HG02571 (cell line): ENCODE data around the gene CYP1A2.
"Not testable (repeated sequence)": the region's sequence is repeated elsewhere in the genome, so short reads cannot be mapped to it uniquely, and the experiment has no call there.

Experiments used
- ATAC-seq: cut with Tn5 transposase; IDR thresholded peaks from one replicate; pipeline ENCODE4 v1.9.1; 2021; ENCODE audit warnings: mild to moderate bottlenecking, moderate library complexity; ENCODE audit not compliant: unreplicated experiment

Gene CYP1A2, protein sequence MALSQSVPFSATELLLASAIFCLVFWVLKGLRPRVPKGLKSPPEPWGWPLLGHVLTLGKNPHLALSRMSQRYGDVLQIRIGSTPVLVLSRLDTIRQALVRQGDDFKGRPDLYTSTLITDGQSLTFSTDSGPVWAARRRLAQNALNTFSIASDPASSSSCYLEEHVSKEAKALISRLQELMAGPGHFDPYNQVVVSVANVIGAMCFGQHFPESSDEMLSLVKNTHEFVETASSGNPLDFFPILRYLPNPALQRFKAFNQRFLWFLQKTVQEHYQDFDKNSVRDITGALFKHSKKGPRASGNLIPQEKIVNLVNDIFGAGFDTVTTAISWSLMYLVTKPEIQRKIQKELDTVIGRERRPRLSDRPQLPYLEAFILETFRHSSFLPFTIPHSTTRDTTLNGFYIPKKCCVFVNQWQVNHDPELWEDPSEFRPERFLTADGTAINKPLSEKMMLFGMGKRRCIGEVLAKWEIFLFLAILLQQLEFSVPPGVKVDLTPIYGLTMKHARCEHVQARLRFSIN

DNA sequence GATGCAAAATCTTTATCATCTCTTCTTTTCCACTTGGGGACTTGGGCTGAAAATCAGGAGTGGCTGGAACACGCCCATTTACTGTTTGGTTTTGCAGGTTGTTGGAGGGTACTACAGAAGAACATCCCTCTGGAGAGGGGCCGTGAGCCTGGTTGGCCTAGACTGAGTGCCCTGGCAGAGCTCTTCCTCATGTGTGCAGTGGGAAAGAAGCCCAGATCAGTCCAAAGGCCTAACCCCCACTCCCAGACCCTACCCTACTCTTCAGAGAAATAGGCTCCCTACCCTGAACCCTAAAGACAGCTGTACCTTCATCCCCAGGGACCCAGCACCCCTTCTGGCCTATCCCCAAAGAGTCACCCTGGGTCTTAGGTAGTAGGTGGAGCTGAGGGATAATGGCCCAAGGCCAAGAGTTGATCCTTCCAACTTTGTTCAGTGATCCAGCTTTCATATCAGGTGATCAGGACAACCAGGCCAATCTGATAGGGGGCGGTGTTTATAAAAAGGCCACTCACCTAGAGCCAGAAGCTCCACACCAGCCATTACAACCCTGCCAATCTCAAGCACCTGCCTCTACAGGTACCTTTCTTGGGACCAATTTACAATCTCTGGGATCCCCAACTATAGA, at the start of gene CYP1A2:
Gene CYP1A2, plus strand, starts transcription at position 524 of the 625 bp plus-strand sequence. CDS start 894 bp downstream, outside the sequence.
- ATAC-seq = no peak

DNA sequence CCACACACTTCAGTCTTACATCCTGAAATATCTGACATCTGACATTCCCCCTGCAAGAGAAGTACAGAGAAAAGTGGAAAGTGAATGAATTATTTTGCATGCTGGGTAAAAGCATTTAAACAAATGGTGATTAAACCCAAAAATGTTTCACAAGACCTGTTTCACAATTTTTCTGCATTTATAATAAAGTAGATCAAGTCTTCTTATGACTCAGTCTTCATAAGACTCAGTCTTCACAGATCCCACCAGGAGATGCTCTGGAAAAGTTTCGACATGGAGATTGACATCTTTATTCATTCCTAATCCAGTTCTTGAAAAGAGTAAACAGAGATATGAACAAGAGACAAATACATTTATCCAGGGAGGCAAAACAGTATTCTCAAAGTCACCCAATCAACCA, 39.6 kb upstream of the CYP1A2 start:
- no peak for ATAC-seq

DNA sequence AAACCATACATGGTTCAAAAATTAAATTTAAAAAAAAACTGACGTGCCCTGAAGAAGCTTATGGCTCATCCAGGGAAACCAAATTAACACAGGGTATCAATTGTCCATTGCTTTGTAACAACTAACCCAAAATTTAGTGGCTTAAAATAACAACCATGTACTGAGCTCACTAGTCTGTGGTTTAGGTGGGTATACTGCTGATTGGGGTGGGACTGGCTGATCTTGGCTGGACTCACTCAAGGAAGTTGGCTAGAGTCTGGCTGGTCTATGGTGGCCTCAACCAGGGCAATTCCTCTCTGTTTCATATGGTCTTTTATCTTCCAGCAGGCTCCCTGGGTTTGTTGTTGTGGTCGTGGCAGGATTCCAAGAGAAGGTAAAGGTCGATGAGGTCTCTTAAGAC, 38.8 kb upstream of the CYP1A2 start:
- no peak for ATAC-seq

DNA sequence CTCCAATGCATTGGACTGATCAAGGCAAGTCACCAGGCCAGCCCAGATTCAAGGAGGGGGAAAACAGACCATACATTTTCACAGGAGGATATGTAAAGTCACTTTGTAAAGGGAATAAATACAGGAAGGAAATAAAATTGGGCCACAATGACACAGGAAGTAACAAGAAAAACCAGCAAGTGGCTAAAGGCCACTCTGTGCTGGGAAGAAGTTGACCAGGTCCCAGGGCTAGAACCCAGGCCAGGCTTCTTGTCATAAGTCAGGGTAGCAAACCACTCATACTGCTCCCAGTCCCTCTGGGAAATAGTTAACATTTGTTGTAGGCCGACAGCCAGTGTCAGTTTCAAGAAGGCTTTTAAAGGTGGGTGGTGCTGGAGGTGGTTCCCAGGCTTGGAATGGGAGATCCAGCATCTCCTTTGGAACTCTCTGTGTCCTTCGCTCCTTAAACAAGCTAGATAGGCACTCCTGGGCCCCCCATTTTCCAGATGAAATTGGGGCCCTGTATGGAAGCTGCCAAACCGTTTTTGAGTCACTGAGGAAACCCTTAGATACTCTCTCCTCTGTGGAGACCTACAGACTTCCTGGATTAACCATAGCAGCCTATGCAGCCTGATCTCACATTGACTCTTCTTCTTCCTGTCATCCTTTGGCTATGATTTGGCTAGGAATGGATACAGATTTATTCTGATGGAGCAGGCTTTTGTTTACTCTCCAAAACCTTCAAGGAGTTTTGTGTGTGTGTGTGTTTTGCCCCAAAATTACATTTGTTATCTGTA, 38.1 kb upstream of the CYP1A2 start:
- ATAC-seq = no peak

DNA sequence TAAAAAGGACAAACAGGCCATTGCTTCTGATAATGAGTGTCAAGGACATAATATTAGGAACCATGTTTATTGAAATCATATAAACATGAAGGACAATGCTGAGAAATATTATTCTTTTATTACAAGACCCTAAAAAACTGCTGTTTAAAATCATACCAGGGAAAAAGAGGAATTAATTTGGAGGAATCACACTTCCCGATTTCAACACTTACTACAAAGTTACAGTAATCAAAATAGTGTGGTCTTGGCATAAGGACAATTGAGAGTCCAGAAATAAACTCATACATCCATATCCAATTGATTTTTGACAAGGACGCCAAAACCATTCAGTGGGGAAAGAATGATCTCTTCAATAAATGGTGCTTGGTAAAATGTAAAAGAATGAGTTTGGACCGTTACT, 36.3 kb upstream of the CYP1A2 start:
- no peak for ATAC-seq

DNA sequence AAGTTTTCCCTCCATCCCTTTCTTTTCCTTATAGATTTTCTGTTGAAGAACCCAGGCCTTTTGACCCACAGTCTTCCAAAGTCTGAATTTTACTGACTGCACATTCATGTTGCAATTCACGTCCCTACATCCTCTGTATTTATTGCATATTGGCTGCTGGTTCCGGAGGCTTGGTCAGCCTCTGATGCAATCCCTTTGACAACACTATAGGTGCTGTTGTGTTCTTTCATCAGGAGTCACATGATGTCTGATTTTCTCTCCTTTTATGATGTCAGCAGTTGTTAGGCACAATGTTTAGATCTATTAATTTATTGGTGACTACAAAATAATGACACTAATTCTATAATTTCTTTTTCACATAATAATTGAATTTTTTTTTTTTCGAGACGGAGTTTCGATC, 32.0 kb upstream of the CYP1A2 start:
- no peak for ATAC-seq

DNA sequence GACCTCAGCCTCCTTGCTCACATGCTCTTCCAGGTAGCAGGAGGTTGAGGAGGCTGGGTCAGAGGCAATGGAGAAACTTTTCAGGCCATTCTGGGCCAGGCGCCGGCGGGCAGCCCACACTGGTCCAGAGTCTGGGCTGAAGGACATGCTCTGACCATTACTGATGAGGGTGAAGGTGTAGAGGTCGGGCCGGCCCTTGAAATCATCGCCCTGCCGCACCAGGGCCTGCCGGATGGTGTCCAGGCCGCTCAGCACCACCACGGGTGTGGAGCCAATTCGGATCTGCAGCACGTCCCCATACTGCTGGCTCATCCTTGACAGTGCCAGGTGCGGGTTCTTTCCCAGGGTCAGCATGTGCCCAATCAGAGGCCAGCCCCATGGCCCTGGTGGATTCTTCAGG, 26.1 kb upstream of the CYP1A2 start:
- no peak for ATAC-seq

DNA sequence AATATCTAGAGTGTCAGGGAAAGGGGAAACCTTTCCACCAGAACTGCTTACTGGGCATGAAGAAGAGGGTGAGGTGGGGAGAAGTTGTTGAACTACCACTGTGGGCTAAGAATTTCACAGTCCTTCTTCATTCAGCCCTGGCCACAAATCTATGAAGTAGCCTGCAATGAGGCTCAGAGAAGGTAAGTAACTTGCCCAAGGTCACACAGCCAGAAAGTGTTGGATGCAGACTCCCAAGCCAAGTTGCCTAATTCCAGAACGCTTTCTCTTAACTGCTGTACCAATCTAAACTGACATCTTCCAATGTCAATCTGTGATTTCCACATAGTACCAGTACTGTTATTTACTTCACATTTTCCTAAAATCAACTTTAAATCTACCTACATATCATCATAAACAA, 25.5 kb upstream of the CYP1A2 start:
- no peak for ATAC-seq

DNA sequence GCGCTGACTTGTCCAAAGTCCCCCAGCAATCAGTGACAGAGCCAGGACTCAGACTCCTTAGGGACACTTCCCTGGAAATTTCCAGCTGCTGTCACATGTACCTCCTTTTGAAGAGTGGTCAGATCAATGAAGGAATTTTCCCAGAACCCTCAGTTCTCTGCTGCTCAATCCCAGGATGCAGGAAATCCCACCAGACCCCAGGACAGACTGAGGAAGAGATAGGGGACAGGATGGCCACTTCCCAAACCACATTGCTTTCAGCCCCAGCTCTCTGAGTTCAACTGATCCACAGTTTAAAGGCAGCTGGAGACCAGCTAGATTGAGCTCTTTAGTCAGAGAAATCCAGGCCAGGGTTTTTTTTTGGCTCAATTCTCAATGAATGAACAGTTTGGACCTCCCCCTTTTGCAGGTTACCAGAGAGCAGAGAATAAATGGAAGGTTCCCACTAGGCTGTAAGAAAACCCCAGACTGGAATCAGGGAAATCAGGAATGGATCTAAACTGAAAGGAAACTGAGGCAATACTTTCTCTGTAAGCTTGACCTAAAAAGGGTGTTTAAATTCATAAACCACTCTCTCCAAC, 24.8 kb upstream of the CYP1A2 start:
- ATAC-seq = no peak

DNA sequence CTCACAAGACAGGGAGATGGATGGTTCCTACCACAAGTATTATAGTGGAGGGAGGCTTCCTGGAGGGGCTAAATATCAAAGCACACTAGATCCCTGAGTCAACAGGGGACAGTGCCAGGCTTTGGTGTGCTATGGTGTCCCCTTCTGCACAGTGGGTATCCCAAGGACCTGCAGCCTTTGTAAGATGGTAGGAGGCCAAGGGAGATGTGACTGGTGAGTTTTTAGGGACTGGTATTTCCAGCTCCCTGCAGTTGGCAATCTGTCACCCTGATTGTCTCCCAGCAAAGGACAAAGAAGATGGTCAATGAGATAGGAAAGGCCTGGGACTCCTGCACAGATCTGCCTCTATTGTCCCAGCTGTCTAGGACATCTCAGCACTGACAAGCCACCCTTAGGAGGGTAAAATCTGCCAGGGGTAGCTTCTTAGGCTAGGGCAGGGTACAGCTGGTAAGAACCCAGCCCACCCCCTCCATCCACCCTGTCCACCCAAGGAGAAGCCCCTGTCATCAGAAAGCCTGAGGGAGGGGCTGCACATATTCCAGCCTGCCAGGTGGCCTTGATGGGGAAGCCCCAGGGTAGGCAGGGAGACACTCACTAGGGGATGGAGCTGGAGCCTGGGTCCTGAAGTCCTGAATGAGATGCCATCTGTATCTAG, 23.9 kb upstream of the CYP1A2 start:
- no peak for ATAC-seq

DNA sequence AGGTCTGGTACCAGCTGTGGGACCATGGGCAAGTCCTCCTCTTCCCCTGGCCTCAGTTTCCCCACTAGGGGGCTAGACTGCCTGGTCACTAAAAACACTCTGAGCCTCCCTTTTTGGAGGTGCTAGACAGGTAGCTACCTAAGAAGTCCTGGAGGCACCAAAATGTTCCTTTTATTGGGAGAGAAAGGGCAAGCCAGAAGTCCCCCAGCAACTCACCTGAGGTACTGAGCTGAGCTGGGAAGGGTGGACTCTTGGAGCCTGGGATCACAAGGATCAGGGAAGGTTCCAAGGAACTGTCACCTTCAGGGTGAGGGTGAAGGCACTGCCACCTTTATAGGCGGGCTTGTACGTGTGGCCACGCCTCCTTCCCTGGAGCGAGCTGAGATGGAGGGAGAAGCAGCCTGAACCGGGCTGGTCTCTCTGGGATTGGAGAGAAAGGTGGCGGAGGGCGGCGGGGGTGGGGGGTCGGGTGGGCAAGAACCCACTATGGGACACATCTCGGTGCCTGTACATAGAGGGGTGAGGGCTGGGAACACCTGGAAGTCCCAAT, 23.3 kb upstream of the CYP1A2 start, which contains the start of gene CYP1A1:
Gene CYP1A1, minus strand, starts transcription at position 304 of the 550 bp plus-strand sequence. CDS start 2,431 bp downstream, outside the sequence.
- no peak for ATAC-seq

DNA sequence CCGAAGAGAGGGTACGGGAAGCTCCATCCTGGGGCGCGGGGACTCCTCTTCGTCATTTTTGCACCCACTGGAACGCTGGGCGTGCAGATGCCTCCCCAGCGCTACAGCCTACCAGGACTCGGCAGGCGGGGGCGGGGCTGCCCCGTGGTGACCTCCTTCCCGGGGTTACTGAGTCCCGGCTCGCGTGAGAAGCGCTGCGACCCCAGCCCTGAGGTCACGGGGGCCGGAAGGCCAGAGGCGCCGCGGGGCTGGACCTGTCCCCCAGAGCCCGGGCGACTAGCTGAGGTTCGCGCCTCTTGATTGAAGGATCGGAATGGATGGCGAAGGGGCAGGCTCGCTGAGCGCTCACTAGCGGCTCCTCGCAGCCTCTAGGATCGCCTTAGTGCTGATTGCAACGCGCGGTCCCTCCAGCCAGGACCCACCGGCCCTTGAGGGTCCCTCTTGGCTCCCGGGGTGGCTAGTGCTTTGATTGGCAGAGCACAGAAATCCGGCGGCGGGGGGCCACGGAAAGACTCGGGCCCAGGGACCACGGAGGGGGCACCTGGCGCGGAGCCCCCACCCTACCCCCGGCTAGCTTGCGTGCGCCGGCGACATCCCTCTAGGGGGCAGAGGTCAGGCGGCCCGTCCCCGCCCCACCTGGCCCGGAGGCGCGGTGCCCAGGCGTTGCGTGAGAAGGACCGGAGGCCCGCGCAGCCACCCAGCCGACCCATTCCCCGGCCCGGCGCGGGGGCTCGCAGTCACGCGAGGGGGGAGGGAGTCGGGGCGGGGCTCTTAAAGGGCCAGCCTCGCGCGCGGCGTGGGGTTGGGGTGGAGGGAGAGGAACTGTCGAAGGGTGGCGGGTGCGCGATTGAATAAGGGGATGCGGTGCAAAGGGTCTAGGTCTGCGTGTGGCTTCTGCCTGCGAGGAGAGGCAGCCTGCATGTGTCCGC, 22.5 kb upstream of the CYP1A2 start:
- ATAC-seq = no peak

DNA sequence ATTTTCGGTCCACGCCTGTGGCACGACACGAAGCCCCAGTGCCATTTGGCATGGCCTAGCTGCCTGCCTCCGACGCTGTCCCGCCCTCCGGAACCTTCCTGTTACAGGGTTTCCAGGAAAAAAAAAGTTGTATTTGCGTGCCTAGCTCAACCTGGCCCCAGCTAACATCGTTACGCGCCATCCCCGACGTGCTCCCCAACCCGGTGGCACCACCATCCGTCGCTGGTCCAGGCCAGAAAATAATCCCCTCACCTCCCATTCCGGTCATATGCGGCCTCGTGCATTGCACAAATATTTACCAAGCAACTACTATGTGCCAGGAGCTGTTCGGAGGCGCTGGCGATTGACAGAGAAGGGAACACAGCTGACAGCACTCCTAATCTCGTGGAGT, 21.9 kb upstream of the CYP1A2 start:
- ATAC-seq = no peak

DNA sequence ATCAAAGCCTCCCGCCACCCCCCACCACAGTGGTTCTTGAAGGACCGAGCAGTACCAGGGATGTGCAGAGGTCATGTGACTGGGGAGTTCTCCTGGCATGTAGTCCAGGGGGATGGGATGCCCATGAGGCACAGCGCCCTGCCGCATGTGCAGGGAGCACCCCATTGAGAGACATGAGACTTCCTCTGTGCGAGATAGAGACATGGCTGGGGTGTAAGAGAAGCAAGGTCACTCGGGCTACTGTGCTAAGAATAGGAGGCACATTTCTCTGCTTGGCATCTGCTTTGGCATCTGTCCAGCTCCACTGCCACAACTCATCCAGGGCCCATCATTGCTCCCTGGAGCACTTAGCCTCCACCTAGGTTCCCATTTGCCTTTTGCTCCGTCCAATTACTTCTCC, 20.9 kb upstream of the CYP1A2 start:
- no peak for ATAC-seq

DNA sequence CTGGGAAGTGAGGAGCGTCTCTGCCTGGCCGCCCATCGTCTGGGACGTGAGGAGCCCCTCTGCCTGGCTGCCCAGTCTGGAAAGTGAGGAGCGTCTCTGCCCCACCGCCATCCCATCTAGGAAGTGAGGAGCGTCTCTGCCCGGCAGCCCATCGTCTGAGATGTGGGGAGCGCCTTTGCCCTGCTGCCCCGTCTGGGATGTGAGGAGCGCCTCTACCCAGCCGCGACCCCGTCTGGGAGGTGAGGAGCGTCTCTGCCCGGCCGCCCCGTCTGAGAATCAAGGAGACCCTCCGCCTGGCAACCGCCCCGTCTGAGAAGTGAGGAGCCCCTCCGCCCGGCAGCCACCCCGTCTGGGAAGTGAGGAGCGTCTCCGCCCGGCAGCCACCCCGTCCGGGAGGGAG, 19.9 kb upstream of the CYP1A2 start:
- ATAC-seq = not testable (repeated sequence)

DNA sequence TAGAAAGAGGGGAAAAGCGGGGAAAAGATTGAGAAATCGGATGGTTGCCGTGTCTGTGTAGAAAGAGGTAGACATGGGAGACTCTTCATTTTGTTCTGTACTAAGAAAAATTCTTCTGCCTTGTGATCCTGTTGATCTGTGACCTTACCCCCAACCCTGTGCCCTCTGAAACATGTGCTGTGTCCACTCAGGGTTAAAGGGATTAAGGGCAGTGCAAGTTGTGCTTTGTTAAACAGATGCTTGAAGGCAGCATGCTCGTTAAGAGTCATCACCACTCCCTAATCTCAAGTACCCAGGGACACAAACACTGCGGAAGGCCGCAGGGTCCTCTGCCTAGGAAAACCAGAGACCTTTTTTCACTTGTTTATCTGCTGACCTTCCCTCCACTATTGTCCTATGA, 19.3 kb upstream of the CYP1A2 start:
- ATAC-seq = not testable (repeated sequence)

DNA sequence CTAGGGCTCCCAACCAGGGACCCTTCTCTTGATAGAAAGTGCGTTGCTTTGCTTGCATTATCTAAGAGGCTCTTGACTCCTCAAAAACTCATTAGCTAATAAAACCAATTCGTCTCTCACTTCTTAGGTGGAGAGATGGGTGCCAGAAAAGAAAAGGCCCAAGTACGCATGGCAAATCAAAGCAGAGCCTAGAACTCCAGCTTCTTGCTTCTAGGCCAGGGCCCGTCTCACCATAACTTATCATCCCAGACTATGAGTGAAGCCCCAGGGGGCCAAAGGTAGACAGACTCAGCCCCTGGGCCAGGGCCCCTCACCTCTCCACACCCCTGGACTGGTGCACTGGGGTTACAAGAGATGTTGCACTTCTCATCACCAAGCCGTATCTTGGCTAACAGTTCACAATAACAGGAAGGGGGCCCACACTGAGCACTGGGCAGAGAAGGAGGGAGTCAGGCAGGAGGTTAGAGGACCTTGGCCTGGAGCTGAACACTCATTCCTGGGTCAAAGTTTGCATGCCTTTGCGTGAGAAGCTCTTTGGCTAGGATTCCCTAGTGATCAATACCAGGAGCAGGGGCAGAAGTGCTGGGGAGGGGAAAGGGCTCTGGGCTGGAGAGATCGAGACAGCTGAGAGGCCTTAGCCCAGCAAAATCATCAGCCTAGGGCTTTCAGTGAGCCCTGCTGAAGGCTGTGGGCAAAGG, 17.9 kb upstream of the CYP1A2 start:
- no peak for ATAC-seq

DNA sequence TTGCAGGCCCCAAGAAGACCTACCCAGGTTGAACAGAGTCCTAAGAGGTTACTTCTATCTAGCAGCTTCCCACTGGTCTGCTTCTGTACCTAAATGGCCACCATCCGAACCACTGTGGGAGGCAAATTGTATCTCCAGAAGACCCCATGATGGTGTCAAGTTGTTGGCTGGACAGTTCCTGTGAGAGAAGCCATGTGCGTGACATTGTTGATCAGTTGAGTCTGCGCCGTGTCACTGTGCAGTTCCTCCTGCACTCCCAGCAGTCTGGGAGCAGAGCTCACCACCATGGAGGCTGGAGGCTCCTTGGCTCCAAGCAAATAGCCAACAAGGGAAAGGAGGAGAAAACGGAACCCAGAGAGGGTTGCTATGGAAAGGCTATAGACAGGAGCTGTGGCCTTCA, 15.8 kb upstream of the CYP1A2 start:
- ATAC-seq = no peak

DNA sequence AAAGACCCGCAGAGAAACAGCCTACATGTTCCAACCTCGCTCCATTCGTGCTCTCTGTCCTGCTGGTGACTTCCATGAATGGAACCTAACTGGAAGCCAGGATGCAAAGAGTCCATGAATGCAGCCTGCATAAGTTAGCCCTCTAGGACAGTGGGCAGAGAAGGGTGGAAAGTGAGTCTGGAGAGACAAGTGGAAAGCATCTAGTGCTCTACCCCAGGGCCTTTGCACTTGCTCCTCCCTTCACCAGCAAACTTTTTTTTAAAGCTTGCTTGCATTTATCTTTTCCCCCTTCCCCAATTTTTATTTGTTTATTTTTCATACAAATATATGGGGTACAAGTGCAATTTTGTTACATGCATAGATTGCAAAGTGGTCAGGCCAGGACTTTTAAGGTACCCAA, 15.4 kb upstream of the CYP1A2 start:
- no peak for ATAC-seq
